Esophagus squamous epithelium (tissue), 5 donors: ENCODE data around the gene DNAH8. TPM values are rescaled to one million over a fixed set of nuclear protein-coding genes. Genes with fewer than 3 reads are reported as not detected.

Experiments
- DNase-seq: peaks from one replicate; lab custom pipeline; 2025; lab: John Stamatoyannopoulos, UW
- H3K27ac ChIP-seq, 4 donors: fragments of 200-600 bp; sonication (generic); one replicate each; pipeline ENCODE4 v1.5.1; 2016 to 2019; ENCODE audit warnings: mild to moderate bottlenecking in 1 of 4
- H3K27me3 ChIP-seq, 4 donors: fragments of 200-600 bp; sonication (generic); 1 replicate in 3 of 4; 2 replicates in 1 of 4; pipeline versions ENCODE4 v1.5.1 to v1.6.0; 2017 to 2021; ENCODE audit warnings: antibody characterized with exemption in 1 of 4
- H3K36me3 ChIP-seq, 3 donors: fragments of 200-600 bp; sonication (generic); one replicate each; pipeline ENCODE4 v1.5.1; 2016 to 2019
- H3K4me1 ChIP-seq, 3 donors: fragments of 200-600 bp; sonication (generic); one replicate each; pipeline ENCODE4 v1.5.1; 2017 to 2019
- H3K4me3 ChIP-seq, 4 donors: fragments of 200-600 bp; sonication (generic); 1 replicate in 3 of 4; 2 replicates in 1 of 4; pipeline ENCODE4 v1.5.1; 2016 to 2019; ENCODE audit warnings: mild to moderate bottlenecking in 2 of 4, moderate library complexity in 1 of 4
- H3K9me3 ChIP-seq, 3 donors: fragments of 200-600 bp; sonication (generic); one replicate each; pipeline ENCODE4 v1.5.1; 2016 to 2019
- POLR2A ChIP-seq, 4 donors: fragments of 450-650 bp; IDR thresholded peaks; one replicate each; pipeline ENCODE4 v1.6.1; 2017; ENCODE audit warnings: antibody characterized with exemption in 4 of 4, mild to moderate bottlenecking in 4 of 4, moderate library complexity in 3 of 4
- WGBS, 2 donors: methylation state at CpG; one replicate each; pipeline ENCODE4 v1.1.5; 2018; 5-methylcytosine and 5-hydroxymethylcytosine counted together
- intact Hi-C: fragments of 100-400 bp; cut with DNase I; formaldehyde crosslinking; loops from one replicate; pipeline ENCODE4 v1.15.0; 2022
- total RNA-seq, 4 donors: library from RNA; depleted of rRNA; stranded (reverse); fragments of >200 nt; gene quantifications; one replicate each; pipeline ENCODE4 v1.1.0, GENCODE V29; 2016
- TF ChIP-seq, protein P1 (sequence below), 6 experiments: fragments of 450-650 bp in 4 of 6; fragments of 200-600 bp in 2 of 6; sonication (generic) in 2 of 6; IDR thresholded peaks; one replicate each; pipeline ENCODE4 v1.5.1; 2016 to 2019; ENCODE audit warnings: antibody characterized with exemption in 6 of 6, mild to moderate bottlenecking in 4 of 6, moderate library complexity in 4 of 6
- donor health status: DM: yes; HTN: yes; CAD: no.

DNAH8 gene
- total RNA-seq, 4 donors from 2014 or later = under 0.01 to 0.03 TPM; not detected in 2

DNA sequence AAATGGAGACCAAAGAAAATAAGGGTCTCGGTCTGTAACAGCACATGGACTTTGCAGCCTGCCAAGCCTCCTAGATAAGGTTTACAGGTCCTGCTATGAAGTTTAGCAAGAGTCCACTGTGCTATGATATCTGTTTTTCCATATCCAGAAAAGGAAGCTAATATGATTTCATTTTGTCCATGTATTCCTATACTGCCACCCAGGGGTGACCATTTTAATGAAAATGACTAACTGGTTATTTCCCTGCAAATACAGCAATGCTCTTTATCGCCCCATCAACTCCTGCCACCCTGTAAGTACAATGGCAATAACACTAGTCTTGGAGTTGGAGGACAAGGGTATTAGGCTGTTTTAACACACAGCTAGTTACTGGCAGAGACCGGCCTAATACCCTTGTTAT, 218.3 kb downstream of the DNAH8 start:
- Histone ChIP-seq H3K9me3 (no peaks in the 10 kb centered on the region), H3K27ac (no peak overlapping the region), H3K4me3 (no peak overlapping the region), H3K27me3 (peaks cover 0 to 26% (median 2%) of the 10 kb centered on the region in 4 donors), H3K4me1 (no peaks in the 10 kb centered on the region), H3K36me3 (no peaks in the 10 kb centered on the region)
- intact Hi-C loops = no loop called here
- DNase-seq = no peak
- TF ChIP-seq POLR2A (IDR thresholded peaks at IDR 0.05) = no peak
- TF ChIP-seq, protein P1, sequence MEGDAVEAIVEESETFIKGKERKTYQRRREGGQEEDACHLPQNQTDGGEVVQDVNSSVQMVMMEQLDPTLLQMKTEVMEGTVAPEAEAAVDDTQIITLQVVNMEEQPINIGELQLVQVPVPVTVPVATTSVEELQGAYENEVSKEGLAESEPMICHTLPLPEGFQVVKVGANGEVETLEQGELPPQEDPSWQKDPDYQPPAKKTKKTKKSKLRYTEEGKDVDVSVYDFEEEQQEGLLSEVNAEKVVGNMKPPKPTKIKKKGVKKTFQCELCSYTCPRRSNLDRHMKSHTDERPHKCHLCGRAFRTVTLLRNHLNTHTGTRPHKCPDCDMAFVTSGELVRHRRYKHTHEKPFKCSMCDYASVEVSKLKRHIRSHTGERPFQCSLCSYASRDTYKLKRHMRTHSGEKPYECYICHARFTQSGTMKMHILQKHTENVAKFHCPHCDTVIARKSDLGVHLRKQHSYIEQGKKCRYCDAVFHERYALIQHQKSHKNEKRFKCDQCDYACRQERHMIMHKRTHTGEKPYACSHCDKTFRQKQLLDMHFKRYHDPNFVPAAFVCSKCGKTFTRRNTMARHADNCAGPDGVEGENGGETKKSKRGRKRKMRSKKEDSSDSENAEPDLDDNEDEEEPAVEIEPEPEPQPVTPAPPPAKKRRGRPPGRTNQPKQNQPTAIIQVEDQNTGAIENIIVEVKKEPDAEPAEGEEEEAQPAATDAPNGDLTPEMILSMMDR (IDR thresholded peaks at IDR 0.05) = peak in 1 of 6 experiments; percentile 32
- WGBS, 2 donors = 72 to 75% methylated on average over 3 of the region's 3 CpGs

DNA sequence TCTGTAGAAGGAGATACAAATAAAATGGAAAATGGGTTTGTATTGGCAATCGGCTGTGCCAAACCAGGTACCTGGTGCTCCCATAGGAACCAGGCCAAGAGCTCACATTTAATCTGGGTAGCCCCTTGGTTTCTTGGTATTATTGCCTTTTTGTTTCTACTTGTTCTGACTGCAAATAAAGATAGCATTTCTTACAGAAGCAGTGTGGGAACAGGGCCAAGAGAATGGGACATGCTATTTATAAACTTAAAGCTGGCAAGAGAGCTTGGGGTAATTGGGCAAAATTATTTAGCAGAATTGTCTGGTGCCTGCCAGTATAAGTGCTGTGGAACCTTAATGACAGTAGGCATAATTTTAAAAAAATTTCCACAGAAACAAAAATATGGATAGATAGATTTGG, 219.9 kb downstream of the DNAH8 start:
- no peak overlapping the region for H3K4me3 ChIP-seq
- DNase-seq = no peak
- TF ChIP-seq POLR2A (IDR thresholded peaks at IDR 0.05) = no peak
- TF ChIP-seq, protein P1 (IDR thresholded peaks at IDR 0.05) = no peak
- no peak overlapping the region for H3K27ac ChIP-seq
- no peaks in the 10 kb centered on the region for H3K4me1 ChIP-seq
- no peaks in the 10 kb centered on the region for H3K9me3 ChIP-seq
- 77 to 86% methylated on average over 1 of the region's 1 CpG for WGBS, 2 donors
- intact Hi-C loops = no loop called here
- peaks cover 0 to 13% (median under 1%) of the 10 kb centered on the region in 4 donors for H3K27me3 ChIP-seq
- no peaks in the 10 kb centered on the region for H3K36me3 ChIP-seq

DNA sequence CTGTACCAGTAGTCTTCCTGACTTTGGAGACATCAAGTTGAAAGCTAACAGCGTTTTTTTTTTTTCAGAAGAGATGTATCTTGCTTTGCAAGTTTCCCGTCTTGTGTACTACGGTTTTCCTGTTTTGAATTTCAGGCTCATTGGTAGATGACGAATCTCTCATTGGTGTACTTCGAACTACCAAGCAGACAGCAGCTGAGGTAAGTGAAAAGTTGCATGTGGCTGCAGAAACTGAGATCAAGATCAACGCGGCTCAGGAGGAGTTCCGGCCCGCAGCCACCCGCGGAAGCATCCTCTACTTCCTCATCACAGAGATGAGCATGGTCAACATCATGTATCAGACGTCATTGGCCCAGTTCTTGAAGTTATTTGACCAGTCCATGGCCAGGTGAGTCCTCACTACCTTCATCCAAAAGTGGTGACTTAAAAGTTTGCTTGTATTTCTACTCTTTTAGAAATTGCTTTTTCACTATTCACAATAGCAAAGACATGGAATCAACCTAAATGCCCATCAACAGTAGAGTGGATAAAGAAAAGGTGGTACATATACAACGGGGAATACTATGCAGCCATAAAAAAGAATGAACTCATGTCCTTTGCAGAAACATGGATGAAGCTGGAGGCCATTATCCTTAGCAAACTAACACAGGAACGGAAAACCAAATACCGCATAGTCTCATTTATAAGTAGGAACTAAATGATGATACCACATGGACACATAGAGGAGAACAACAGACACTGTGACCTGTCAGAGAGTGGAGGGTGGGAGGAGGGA, 222.9 kb downstream of the DNAH8 start:
- H3K9me3 ChIP-seq = no peaks in the 10 kb centered on the region
- DNase-seq = no peak
- TF ChIP-seq, protein P1 (IDR thresholded peaks at IDR 0.05) = no peak
- TF ChIP-seq POLR2A (IDR thresholded peaks at IDR 0.05) = no peak
- H3K36me3 ChIP-seq = no peaks in the 10 kb centered on the region
- H3K27me3 ChIP-seq = no peaks in the 10 kb centered on the region
- WGBS, 2 donors = 87 to 91% methylated on average over 14 to 15 of the region's 15 CpGs
- intact Hi-C loops = no loop called here
- H3K27ac ChIP-seq = no peak overlapping the region
- no peaks in the 10 kb centered on the region for H3K4me1 ChIP-seq
- H3K4me3 ChIP-seq = no peak overlapping the region

DNA sequence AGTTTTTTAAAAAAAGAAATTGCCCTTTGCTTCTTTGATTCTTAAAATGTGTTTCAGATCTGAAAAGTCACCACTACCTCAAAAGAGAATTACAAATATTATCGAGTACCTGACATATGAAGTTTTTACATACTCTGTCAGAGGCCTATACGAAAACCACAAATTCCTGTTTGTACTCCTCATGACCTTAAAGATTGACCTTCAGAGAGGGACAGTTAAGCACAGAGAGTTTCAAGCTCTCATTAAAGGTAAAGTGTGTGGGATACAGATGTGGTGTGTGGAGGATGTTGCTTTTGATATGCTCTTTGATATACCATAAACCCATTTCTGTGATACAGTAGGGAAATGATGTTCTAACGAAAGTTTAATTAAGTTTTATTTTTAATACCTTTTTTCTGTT, 223.6 kb downstream of the DNAH8 start:
- H3K4me1 ChIP-seq = no peaks in the 10 kb centered on the region
- TF ChIP-seq POLR2A (IDR thresholded peaks at IDR 0.05) = no peak
- TF ChIP-seq, protein P1 (IDR thresholded peaks at IDR 0.05) = no peak
- no peak for DNase-seq
- H3K27ac ChIP-seq = no peak overlapping the region
- no peaks in the 10 kb centered on the region for H3K36me3 ChIP-seq
- no peaks in the 10 kb centered on the region for H3K9me3 ChIP-seq
- intact Hi-C loops = no loop called here
- H3K27me3 ChIP-seq = no peaks in the 10 kb centered on the region
- 82 to 85% methylated on average over 3 of the region's 3 CpGs for WGBS, 2 donors
- no peak overlapping the region for H3K4me3 ChIP-seq

DNA sequence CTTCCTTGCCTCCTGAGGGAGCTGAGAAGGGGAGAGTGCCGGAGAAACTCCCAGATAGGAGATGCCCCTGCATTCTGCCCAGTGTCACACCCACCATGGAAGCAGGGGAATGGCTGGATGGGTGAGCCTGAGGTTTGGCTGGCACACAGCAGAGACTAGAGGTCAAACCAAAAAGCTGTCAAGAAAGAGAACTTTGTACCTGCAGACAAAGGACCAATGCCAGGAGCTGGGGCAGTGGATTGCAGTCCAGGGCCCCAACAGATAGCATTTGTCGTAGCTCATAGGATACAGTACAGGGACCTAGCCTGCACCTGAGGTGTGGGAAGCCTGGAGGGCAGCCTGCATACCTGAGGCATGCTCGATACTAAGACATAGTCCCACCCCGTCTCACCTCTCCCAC, 227.3 kb downstream of the DNAH8 start:
- WGBS, 2 donors = 72 to 84% methylated on average over 3 to 4 of the region's 4 CpGs

More for the DNA sequence above, 227.3 kb downstream of the DNAH8 start:
- DNase-seq = no peak
- Histone ChIP-seq H3K4me1 (no peaks in the 10 kb centered on the region), H3K9me3 (no peaks in the 10 kb centered on the region), H3K27ac (no peak overlapping the region), H3K27me3 (no peaks in the 10 kb centered on the region), H3K36me3 (no peaks in the 10 kb centered on the region), H3K4me3 (no peak overlapping the region)
- TF ChIP-seq, protein P1 (IDR thresholded peaks at IDR 0.05) = no peak
- TF ChIP-seq POLR2A (IDR thresholded peaks at IDR 0.05) = no peak
- intact Hi-C loops = no loop called here
